PC-9 (cell line): ENCODE data around the gene SDR42E2. TPM values are rescaled to one million over a fixed set of nuclear protein-coding genes. Genes with fewer than 3 reads are reported as not detected.
"Not testable (repeated sequence)": the region's sequence is repeated elsewhere in the genome, so short reads cannot be mapped to it uniquely, and the experiment has no call there.

Experiments used
- BruUV-seq: library from RNA; stranded (reverse); fragments of 400-500 nt; replicated peaks from 2 replicates; lab custom pipeline; 2021; lab: Mats Ljungman, UMichigan
- CTCF ChIA-PET: fragments of 300-600 bp; sonication (Branson Sonifier 250); formaldehyde crosslinking; loops from one replicate; lab custom pipeline; 2022; ENCODE audit warnings: antibody characterized with exemption; lab: Charles Lee
- POLR2A ChIA-PET: fragments of 300-600 bp; sonication (Branson Sonifier 250); formaldehyde crosslinking; loops from one replicate; lab custom pipeline; 2022; ENCODE audit warnings: antibody characterized with exemption; ENCODE audit not compliant: unreplicated experiment; lab: Charles Lee
- DNase-seq, 2 experiments: peaks; one replicate each; pipeline versions ENCODE4 v3.0.0 to v3.0.0-alpha.2; 2015 to 2022; ENCODE audit warnings: mixed read lengths in 1 of 2
- H2AFZ ChIP-seq: fragments of 200-600 bp; sonication (generic); 2 replicates; pipeline ENCODE4 v1.8.1; 2017; ENCODE audit warnings: antibody characterized with exemption
- H3F3A ChIP-seq: fragments of 200-600 bp; sonication (generic); 2 replicates; pipeline ENCODE4 v1.8.1; 2017; ENCODE audit warnings: antibody characterized with exemption, mild to moderate bottlenecking, low read depth; ENCODE audit not compliant: insufficient read depth
- H3K27ac ChIP-seq: fragments of 200-600 bp; sonication (generic); 2 replicates; pipeline ENCODE4 v1.6.1; 2016; ENCODE audit warnings: mixed run types
- H3K27me3 ChIP-seq: fragments of 200-600 bp; sonication (generic); 2 replicates; pipeline ENCODE4 v1.6.1; 2016; ENCODE audit warnings: low read depth, mixed run types; ENCODE audit not compliant: insufficient read depth
- H3K36me3 ChIP-seq: fragments of 200-600 bp; sonication (generic); 2 replicates; pipeline ENCODE4 v1.6.1; 2016; ENCODE audit warnings: low read depth, mixed run types
- H3K4me1 ChIP-seq: fragments of 200-600 bp; sonication (generic); replicated peaks from 2 replicates; pipeline ENCODE4 v1.6.1; 2016; ENCODE audit warnings: mixed run types; ENCODE audit not compliant: insufficient read depth
- H3K4me2 ChIP-seq: fragments of 200-600 bp; sonication (generic); 2 replicates; pipeline ENCODE4 v1.6.1; 2017; ENCODE audit warnings: mixed run types
- H3K4me3 ChIP-seq: fragments of 200-600 bp; sonication (generic); 2 replicates; pipeline ENCODE4 v1.6.1; 2016; ENCODE audit warnings: mixed run types
- H3K79me2 ChIP-seq: fragments of 200-600 bp; sonication (generic); 2 replicates; pipeline ENCODE4 v1.6.1; 2017; ENCODE audit warnings: low read depth, mixed run types
- H3K9me2 ChIP-seq: fragments of 200-600 bp; sonication (generic); 2 replicates; pipeline ENCODE4 v1.8.1; 2017; ENCODE audit warnings: mild to moderate bottlenecking; ENCODE audit not compliant: insufficient read depth
- H3K9me3 ChIP-seq: fragments of 200-600 bp; sonication (generic); 2 replicates; pipeline ENCODE4 v1.8.1; 2016; ENCODE audit warnings: low read depth; ENCODE audit not compliant: insufficient read depth
- H4K20me1 ChIP-seq: fragments of 200-600 bp; sonication (generic); 2 replicates; pipeline ENCODE4 v1.8.1; 2017; ENCODE audit not compliant: insufficient read depth
- EZH2 ChIP-seq: fragments of 200-600 bp; sonication (generic); IDR thresholded peaks from 2 replicates; pipeline ENCODE4 v1.8.0; 2017; ENCODE audit warnings: antibody characterized with exemption, low read depth
- intact Hi-C: fragments of 100-400 bp; cut with micrococcal nuclease; formaldehyde crosslinking; loops from one replicate; pipeline ENCODE4 v1.10.0; 2022; ENCODE audit not compliant: unreplicated experiment
- total RNA-seq: library from RNA; stranded (reverse); gene quantifications from 2 replicates; pipeline ENCODE4 v1.2.3, GENCODE V29; 2021
- TF ChIP-seq, protein P1 (sequence below): fragments of 200-600 bp; sonication (generic); conservative IDR thresholded peaks from 2 replicates; pipeline ENCODE4 v1.6.1; 2017; ENCODE audit warnings: mixed run types, antibody characterized with exemption, mild to moderate bottlenecking, moderate library complexity

The SDR42E2 gene
- total RNA-seq, 1 experiment from 2014 or later = not detected

DNA sequence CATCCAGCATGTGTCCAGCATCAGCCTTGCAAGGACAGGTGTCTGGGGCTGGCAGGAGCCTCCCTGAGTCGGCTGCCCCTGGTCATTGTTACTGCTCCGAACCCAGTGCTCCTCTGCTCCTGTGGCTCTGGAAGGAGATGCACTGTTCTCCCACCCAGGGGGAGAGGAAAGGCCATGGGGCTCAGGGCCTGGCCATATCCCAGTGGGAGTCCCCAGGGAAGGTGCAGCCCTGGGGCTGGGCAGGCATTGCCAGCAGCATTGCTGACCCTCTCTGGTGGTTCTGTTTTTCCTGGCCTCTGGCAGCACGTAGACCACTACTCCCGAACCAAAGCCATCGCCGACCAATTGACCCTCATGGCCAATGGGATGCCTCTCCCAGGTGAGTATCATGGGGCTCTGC is 9.6 kb downstream of the SDR42E2 start:
- intact Hi-C loops = no loop called here
- H3K4me3 ChIP-seq = no peak overlapping the region
- BruUV-seq = no TSS peak

DNA sequence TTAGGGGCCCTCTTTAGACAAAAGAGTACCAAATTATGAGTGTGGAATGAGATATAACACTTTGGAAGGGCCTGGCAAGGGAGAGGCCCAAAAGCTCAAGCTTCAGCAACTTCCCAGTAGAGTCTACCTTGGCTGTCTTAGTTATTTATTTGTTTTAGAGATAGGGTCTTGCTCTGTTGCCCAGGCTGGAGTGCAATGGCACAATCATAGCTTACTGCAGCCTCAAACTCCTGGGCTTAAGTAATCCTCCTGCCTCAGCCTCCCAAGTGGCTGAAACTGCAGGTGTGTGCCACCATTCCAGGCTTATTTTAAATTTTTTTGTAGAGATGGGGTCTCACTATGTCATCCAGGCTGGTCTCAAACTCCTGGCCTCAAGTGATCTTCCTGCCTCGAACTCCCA is 10.3 kb downstream of the SDR42E2 start:
- H3K4me2 ChIP-seq, H3F3A ChIP-seq, H3K4me1 ChIP-seq, H3K27ac ChIP-seq, H3K36me3 ChIP-seq, H3K27me3 ChIP-seq, H3K9me2 ChIP-seq, H4K20me1 ChIP-seq, H3K9me3 ChIP-seq, CTCF ChIA-PET, DNase-seq, BruUV-seq, H3K79me2 ChIP-seq, H3K4me3 ChIP-seq, H2AFZ ChIP-seq, intact Hi-C loops, POLR2A ChIA-PET: not testable (repeated sequence)

More for the DNA sequence above, 9.6 kb downstream of the SDR42E2 start:
- Histone ChIP-seq H2AFZ (no peak overlapping the region), H3K4me1 (no peaks in the 10 kb centered on the region), H3K79me2 (no peaks in the 10 kb centered on the region), H3K9me3 (no peaks in the 10 kb centered on the region), H3K4me2 (no peak overlapping the region), H3K9me2 (no peaks in the 10 kb centered on the region), H3K27me3 (no peaks in the 10 kb centered on the region; the same call in 1 of the 2 replicates), H4K20me1 (no peaks in the 10 kb centered on the region), H3F3A (no peaks in the 10 kb centered on the region), H3K36me3 (no peaks in the 10 kb centered on the region), H3K27ac (no peak overlapping the region)
- ChIA-PET CTCF (no interaction called here), POLR2A (no interaction called here)
- no peak for DNase-seq
- TF ChIP-seq, protein P1, sequence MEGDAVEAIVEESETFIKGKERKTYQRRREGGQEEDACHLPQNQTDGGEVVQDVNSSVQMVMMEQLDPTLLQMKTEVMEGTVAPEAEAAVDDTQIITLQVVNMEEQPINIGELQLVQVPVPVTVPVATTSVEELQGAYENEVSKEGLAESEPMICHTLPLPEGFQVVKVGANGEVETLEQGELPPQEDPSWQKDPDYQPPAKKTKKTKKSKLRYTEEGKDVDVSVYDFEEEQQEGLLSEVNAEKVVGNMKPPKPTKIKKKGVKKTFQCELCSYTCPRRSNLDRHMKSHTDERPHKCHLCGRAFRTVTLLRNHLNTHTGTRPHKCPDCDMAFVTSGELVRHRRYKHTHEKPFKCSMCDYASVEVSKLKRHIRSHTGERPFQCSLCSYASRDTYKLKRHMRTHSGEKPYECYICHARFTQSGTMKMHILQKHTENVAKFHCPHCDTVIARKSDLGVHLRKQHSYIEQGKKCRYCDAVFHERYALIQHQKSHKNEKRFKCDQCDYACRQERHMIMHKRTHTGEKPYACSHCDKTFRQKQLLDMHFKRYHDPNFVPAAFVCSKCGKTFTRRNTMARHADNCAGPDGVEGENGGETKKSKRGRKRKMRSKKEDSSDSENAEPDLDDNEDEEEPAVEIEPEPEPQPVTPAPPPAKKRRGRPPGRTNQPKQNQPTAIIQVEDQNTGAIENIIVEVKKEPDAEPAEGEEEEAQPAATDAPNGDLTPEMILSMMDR = no peak
- TF ChIP-seq EZH2 = no peak

DNA sequence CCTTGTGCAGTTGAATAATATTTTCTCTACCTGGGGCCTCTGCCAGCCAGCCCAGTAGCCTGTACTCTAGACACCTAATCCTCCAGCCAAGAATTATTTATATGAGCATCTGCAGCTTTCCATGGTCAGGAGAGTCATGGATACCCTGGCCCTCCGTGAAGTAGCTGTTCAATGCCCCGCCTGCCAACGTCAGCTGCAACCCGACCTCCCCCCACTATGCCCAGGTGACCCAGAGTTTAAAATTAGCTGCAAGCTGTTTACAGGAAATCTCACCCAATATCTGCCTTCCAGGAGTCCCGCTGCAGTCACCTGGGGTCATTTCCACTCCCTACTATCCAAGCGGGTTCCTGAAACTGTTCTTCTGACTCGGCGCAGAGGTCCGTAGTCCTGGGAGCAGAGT is 12.3 kb downstream of the SDR42E2 start:
- Histone ChIP-seq H3K79me2 (no peaks in the 10 kb centered on the region), H3K27ac (no peak overlapping the region), H3K9me3 (no peaks in the 10 kb centered on the region), H3K27me3 (no peaks in the 10 kb centered on the region), H3F3A (no peaks in the 10 kb centered on the region), H3K4me3 (no peak overlapping the region), H3K4me1 (no peaks in the 10 kb centered on the region), H3K4me2 (no peak overlapping the region), H2AFZ (no peak overlapping the region), H3K36me3 (no peaks in the 10 kb centered on the region), H4K20me1 (no peaks in the 10 kb centered on the region), H3K9me2 (no peaks in the 10 kb centered on the region)
- ChIA-PET CTCF (interaction anchor here (0.6 kb wide), 1 partner anchor 207 kb away, joined by 4 read pairs; no protein-coding TSS in a partner anchor), POLR2A (no interaction called here)
- intact Hi-C loops = no loop called here
- TF ChIP-seq, protein P1 = no peak
- no peak for TF ChIP-seq EZH2
- DNase-seq = no peak
- no TSS peak for BruUV-seq
